HuH-7.5 (cell line): ENCODE results near the gene CALML3.
A peak's percentile ranks its signal among the peaks of the same experiment; 100 is the strongest.

Experiments used
- DNase-seq: peaks from one replicate; pipeline ENCODE4 v3.0.0; 2011; ENCODE audit warnings: low spot score

Gene CALML3

GRCh38 chr10:5527332-5528200 lies 2.8 kb downstream of the CALML3 start:
- no peak for DNase-seq

- DNase-seq: no peak
These were observed 4.4 kb downstream of the CALML3 start for GRCh38 chr10:5528989-5529701.

GRCh38 chr10:5529702-5530411 lies 5.1 kb downstream of the CALML3 start:
- no peak for DNase-seq

- no peak for DNase-seq
These were observed 5.6 kb downstream of the CALML3 start for GRCh38 chr10:5530412-5530806.

- DNase-seq: no peak
These were observed 6.2 kb downstream of the CALML3 start for GRCh38 chr10:5530846-5531557.

GRCh38 chr10:5531558-5532306 lies 7.0 kb downstream of the CALML3 start:
- no peak for DNase-seq

- DNase-seq: no peak
These were observed 7.5 kb downstream of the CALML3 start for GRCh38 chr10:5532307-5532605.

- DNase-seq: no peak
These were observed 7.9 kb downstream of the CALML3 start for GRCh38 chr10:5532618-5533097.

GRCh38 chr10:5533098-5533731 lies 8.5 kb downstream of the CALML3 start:
- no peak for DNase-seq

GRCh38 chr10:5534051-5534821 lies 9.5 kb downstream of the CALML3 start:
- no peak for DNase-seq

- DNase-seq: peak; percentile 64
These were observed 10.4 kb downstream of the CALML3 start for GRCh38 chr10:5534880-5535856.

- DNase-seq: no peak
These were observed 11.8 kb downstream of the CALML3 start for GRCh38 chr10:5536486-5537081.

GRCh38 chr10:5537684-5538083 lies 12.9 kb downstream of the CALML3 start:
- no peak for DNase-seq

GRCh38 chr10:5538446-5538845 lies 13.7 kb downstream of the CALML3 start:
- no peak for DNase-seq

GRCh38 chr10:5538892-5539651 lies 14.3 kb downstream of the CALML3 start:
- no peak for DNase-seq

GRCh38 chr10:5540080-5540479 lies 15.3 kb downstream of the CALML3 start:
- DNase-seq: no peak

- no peak for DNase-seq
These were observed 16.1 kb downstream of the CALML3 start for GRCh38 chr10:5540891-5541290.

GRCh38 chr10:5542100-5542499 lies 17.3 kb downstream of the CALML3 start:
- no peak for DNase-seq
